ENCODE measurements around the gene PCBD1. TPM values are rescaled to one million over a fixed set of nuclear protein-coding genes. Genes with fewer than 3 reads are reported as not detected.

Gene PCBD1
- total RNA-seq, 1 donor from 2014 or later: 29.1 TPM

- no peak overlapping the region for H3K4me3 Mint-ChIP-seq (ENCODE audit: unreplicated experiment)
- H3K27me3 Mint-ChIP-seq (ENCODE audit: unreplicated experiment): peaks cover 12% of the 10 kb centered on the region
Observed at GRCh38 chr10:70935125-70935625, 46.8 kb upstream of the PCBD1 start.

GRCh38 chr10:70934701-70935100 is 46.3 kb upstream of the PCBD1 start:
- H3K4me1 Mint-ChIP-seq (ENCODE audit: low read depth, unreplicated experiment): no peaks in the 10 kb centered on the region
- H3K27ac Mint-ChIP-seq (ENCODE audit: unreplicated experiment): no peak overlapping the region
- peaks cover 10% of the 10 kb centered on the region for H3K27me3 Mint-ChIP-seq (ENCODE audit: unreplicated experiment)
- H3K36me3 Mint-ChIP-seq (ENCODE audit: unreplicated experiment): peaks cover 7% of the 10 kb centered on the region
- DNase-seq: no peak
- H3K9me3 Mint-ChIP-seq (ENCODE audit: unreplicated experiment): peaks cover 2% of the 10 kb centered on the region
- H3K4me3 Mint-ChIP-seq (ENCODE audit: unreplicated experiment): no peak overlapping the region
- TF ChIP-seq CTCF (IDR thresholded peaks at IDR 0.05; ENCODE audit: partially characterized antibody, unreplicated experiment): no peak

More at GRCh38 chr10:70935125-70935625, 46.8 kb upstream of the PCBD1 start:
- Mint-ChIP-seq H3K36me3 (ENCODE audit: unreplicated experiment) (peaks cover 7% of the 10 kb centered on the region), H3K9me3 (ENCODE audit: unreplicated experiment) (peaks cover 4% of the 10 kb centered on the region), H3K4me1 (ENCODE audit: low read depth, unreplicated experiment) (no peaks in the 10 kb centered on the region), H3K27ac (ENCODE audit: unreplicated experiment) (no peak overlapping the region)
- no peak for DNase-seq
- TF ChIP-seq CTCF (IDR thresholded peaks at IDR 0.05; ENCODE audit: partially characterized antibody, unreplicated experiment): no peak

- no peak overlapping the region for H3K4me3 Mint-ChIP-seq (ENCODE audit: unreplicated experiment)
- peaks cover 4% of the 10 kb centered on the region for H3K9me3 Mint-ChIP-seq (ENCODE audit: unreplicated experiment)
- H3K4me1 Mint-ChIP-seq (ENCODE audit: low read depth, unreplicated experiment): no peaks in the 10 kb centered on the region
- H3K27me3 Mint-ChIP-seq (ENCODE audit: unreplicated experiment): peaks cover 10% of the 10 kb centered on the region
- H3K36me3 Mint-ChIP-seq (ENCODE audit: unreplicated experiment): peaks cover 7% of the 10 kb centered on the region
- no peak for TF ChIP-seq CTCF (IDR thresholded peaks at IDR 0.05; ENCODE audit: partially characterized antibody, unreplicated experiment)
- no peak overlapping the region for H3K27ac Mint-ChIP-seq (ENCODE audit: unreplicated experiment)
- no peak for DNase-seq
Observed at GRCh38 chr10:70932392-70933196, 44.2 kb upstream of the PCBD1 start.

- H3K4me3 Mint-ChIP-seq (ENCODE audit: unreplicated experiment): no peak overlapping the region
- H3K36me3 Mint-ChIP-seq (ENCODE audit: unreplicated experiment): no peaks in the 10 kb centered on the region
- DNase-seq: no peak
- TF ChIP-seq CTCF (IDR thresholded peaks at IDR 0.05; ENCODE audit: partially characterized antibody, unreplicated experiment): no peak
- H3K9me3 Mint-ChIP-seq (ENCODE audit: unreplicated experiment): peaks cover 2% of the 10 kb centered on the region
- no peak overlapping the region for H3K27ac Mint-ChIP-seq (ENCODE audit: unreplicated experiment)
- peaks cover 6% of the 10 kb centered on the region for H3K27me3 Mint-ChIP-seq (ENCODE audit: unreplicated experiment)
- no peaks in the 10 kb centered on the region for H3K4me1 Mint-ChIP-seq (ENCODE audit: low read depth, unreplicated experiment)
Observed at GRCh38 chr10:70931168-70931815, 42.9 kb upstream of the PCBD1 start.

Measured in glutamatergic neuron (in vitro differentiated cells).